Peyer's patch (tissue), 4 donors: Measurements from ENCODE around the gene SMARCA2. TPM values are rescaled to one million over a fixed set of nuclear protein-coding genes. Genes with fewer than 3 reads are reported as not detected.

Source experiments
- DNase-seq, 3 donors: peaks; one replicate each; pipeline ENCODE4 v3.0.0-alpha.2; 2017 to 2019
- H3K27ac ChIP-seq, 4 donors: fragments of 200-600 bp; sonication (generic); one replicate each; pipeline ENCODE4 v1.5.1; 2016 to 2019
- H3K27me3 ChIP-seq, 2 donors: fragments of 200-600 bp; sonication (generic); one replicate each; pipeline ENCODE4 v1.5.1; 2019
- H3K36me3 ChIP-seq, 3 donors: fragments of 200-600 bp; sonication (generic); one replicate each; pipeline ENCODE4 v1.5.1; 2016 to 2019
- H3K4me1 ChIP-seq, 4 donors: fragments of 200-600 bp; sonication (generic); one replicate each; pipeline ENCODE4 v1.5.1; 2016 to 2019
- H3K4me3 ChIP-seq, 4 donors: fragments of 200-600 bp; sonication (generic); 1 replicate in 3 of 4; 2 replicates in 1 of 4; pipeline ENCODE4 v1.5.1; 2016 to 2019; ENCODE audit warnings: mild to moderate bottlenecking in 1 of 4
- H3K9me3 ChIP-seq, 4 donors: fragments of 200-600 bp; sonication (generic); one replicate each; pipeline ENCODE4 v1.5.1; 2016 to 2019; ENCODE audit warnings: mild to moderate bottlenecking in 1 of 4
- CTCF ChIP-seq, 6 experiments: fragments of 450-650 bp in 4 of 6; fragments of 200-600 bp in 2 of 6; sonication (generic) in 1 of 6; IDR thresholded peaks; one replicate each; pipeline ENCODE4 v1.5.1; 2017 to 2019; ENCODE audit warnings: antibody characterized with exemption in 6 of 6, mild to moderate bottlenecking in 3 of 6, moderate library complexity in 1 of 6
- POLR2A ChIP-seq, 2 donors: fragments of 450-650 bp; IDR thresholded peaks; one replicate each; pipeline ENCODE4 v1.5.1; 2017; ENCODE audit warnings: antibody characterized with exemption in 2 of 2, mild to moderate bottlenecking in 2 of 2, moderate library complexity in 2 of 2
- total RNA-seq, 4 donors: library from RNA; depleted of rRNA; stranded (reverse); fragments of >200 nt; gene quantifications; one replicate each; pipeline ENCODE4 v1.1.0, GENCODE V29; 2016

SMARCA2 gene
- total RNA-seq, 4 donors from 2014 or later = 93.7 to 297 (median 113) TPM

GRCh38 chr9:2190939-2191608 lies 175.9 kb downstream of the SMARCA2 start:
- TF ChIP-seq CTCF (IDR thresholded peaks at IDR 0.05) (no peak), POLR2A (IDR thresholded peaks at IDR 0.05) (no peak)
- DNase-seq = no peak
- H3K4me1 ChIP-seq = no peaks in the 10 kb centered on the region
- H3K27ac ChIP-seq = no peak overlapping the region
- H3K27me3 ChIP-seq = no peaks in the 10 kb centered on the region
- H3K9me3 ChIP-seq = no peaks in the 10 kb centered on the region
- peaks cover 0 to 83% (median 0%) of the 10 kb centered on the region in 3 donors for H3K36me3 ChIP-seq
- no peak overlapping the region for H3K4me3 ChIP-seq

GRCh38 chr9:2191609-2191972 lies 176.4 kb downstream of the SMARCA2 start:
- no peak for DNase-seq
- H3K36me3 ChIP-seq = peaks cover 0 to 78% (median 0%) of the 10 kb centered on the region in 3 donors
- no peak for TF ChIP-seq CTCF (IDR thresholded peaks at IDR 0.05)
- TF ChIP-seq POLR2A (IDR thresholded peaks at IDR 0.05) = no peak

GRCh38 chr9:2192356-2192979 lies 177.3 kb downstream of the SMARCA2 start:
- Histone ChIP-seq H3K4me1 (no peaks in the 10 kb centered on the region), H3K27ac (no peak overlapping the region), H3K36me3 (peaks cover 0 to 70% (median 0%) of the 10 kb centered on the region in 3 donors), H3K9me3 (no peaks in the 10 kb centered on the region), H3K27me3 (no peaks in the 10 kb centered on the region), H3K4me3 (no peak overlapping the region)
- no peak for DNase-seq
- no peak for TF ChIP-seq CTCF (IDR thresholded peaks at IDR 0.05)
- TF ChIP-seq POLR2A (IDR thresholded peaks at IDR 0.05) = no peak

More at GRCh38 chr9:2191609-2191972, 176.4 kb downstream of the SMARCA2 start:
- Histone ChIP-seq H3K27ac (no peak overlapping the region), H3K4me1 (no peaks in the 10 kb centered on the region), H3K27me3 (no peaks in the 10 kb centered on the region), H3K9me3 (no peaks in the 10 kb centered on the region), H3K4me3 (no peak overlapping the region)

GRCh38 chr9:2193552-2193951 lies 178.4 kb downstream of the SMARCA2 start:
- no peaks in the 10 kb centered on the region for H3K27me3 ChIP-seq
- TF ChIP-seq POLR2A (IDR thresholded peaks at IDR 0.05) (no peak), CTCF (IDR thresholded peaks at IDR 0.05) (no peak)
- no peaks in the 10 kb centered on the region for H3K9me3 ChIP-seq
- H3K4me1 ChIP-seq = no peaks in the 10 kb centered on the region
- no peak overlapping the region for H3K4me3 ChIP-seq
- peaks cover 0 to 64% (median 0%) of the 10 kb centered on the region in 3 donors for H3K36me3 ChIP-seq
- DNase-seq = no peak
- H3K27ac ChIP-seq = no peak overlapping the region

GRCh38 chr9:2195211-2195610 lies 180.1 kb downstream of the SMARCA2 start:
- Histone ChIP-seq H3K27ac (no peak overlapping the region), H3K27me3 (no peaks in the 10 kb centered on the region), H3K4me1 (no peaks in the 10 kb centered on the region), H3K4me3 (no peak overlapping the region), H3K36me3 (peaks cover 0 to 48% (median 0%) of the 10 kb centered on the region in 3 donors), H3K9me3 (no peaks in the 10 kb centered on the region)
- TF ChIP-seq CTCF (IDR thresholded peaks at IDR 0.05) (no peak), POLR2A (IDR thresholded peaks at IDR 0.05) (no peak)
- no peak for DNase-seq
